ENCODE results near the gene TPD52L1. TPM values are rescaled to one million over a fixed set of nuclear protein-coding genes. Genes with fewer than 3 reads are reported as not detected.
A peak's percentile ranks its signal among the peaks of the same experiment; 100 is the strongest.

Gene TPD52L1
- total RNA-seq, 1 donor from 2014 or later = 67.3 TPM

GRCh38 chr6:125193208-125193607, 39.6 kb downstream of the TPD52L1 start:
- TF ChIP-seq, protein P1, sequence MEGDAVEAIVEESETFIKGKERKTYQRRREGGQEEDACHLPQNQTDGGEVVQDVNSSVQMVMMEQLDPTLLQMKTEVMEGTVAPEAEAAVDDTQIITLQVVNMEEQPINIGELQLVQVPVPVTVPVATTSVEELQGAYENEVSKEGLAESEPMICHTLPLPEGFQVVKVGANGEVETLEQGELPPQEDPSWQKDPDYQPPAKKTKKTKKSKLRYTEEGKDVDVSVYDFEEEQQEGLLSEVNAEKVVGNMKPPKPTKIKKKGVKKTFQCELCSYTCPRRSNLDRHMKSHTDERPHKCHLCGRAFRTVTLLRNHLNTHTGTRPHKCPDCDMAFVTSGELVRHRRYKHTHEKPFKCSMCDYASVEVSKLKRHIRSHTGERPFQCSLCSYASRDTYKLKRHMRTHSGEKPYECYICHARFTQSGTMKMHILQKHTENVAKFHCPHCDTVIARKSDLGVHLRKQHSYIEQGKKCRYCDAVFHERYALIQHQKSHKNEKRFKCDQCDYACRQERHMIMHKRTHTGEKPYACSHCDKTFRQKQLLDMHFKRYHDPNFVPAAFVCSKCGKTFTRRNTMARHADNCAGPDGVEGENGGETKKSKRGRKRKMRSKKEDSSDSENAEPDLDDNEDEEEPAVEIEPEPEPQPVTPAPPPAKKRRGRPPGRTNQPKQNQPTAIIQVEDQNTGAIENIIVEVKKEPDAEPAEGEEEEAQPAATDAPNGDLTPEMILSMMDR (conservative IDR thresholded peaks at IDR 0.05; ENCODE audit: low read depth, low read length) = no peak
- no peak overlapping the region for H3K4me3 ChIP-seq (ENCODE audit: low read depth, low read length)
- DNase-seq (ENCODE audit: low read depth) = no peak

DNA sequence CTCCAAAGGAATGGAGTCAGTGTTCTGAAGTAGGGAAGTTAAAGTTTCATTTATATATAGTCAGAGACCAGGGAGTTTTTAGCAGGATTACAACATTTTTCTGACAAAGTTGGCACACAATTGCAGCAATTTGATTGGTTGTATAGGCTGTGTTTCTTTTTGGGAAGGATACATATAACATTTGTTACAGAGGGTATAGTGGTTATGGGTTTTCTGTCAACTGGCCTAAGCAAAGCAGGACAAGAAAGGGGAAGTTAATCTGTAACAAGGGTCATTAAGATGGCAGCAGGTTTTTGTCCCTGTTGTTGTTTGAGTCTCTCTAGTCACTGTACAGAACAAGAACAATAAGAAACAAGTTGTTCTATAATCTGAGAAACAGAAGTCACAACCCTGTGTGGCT, 41.4 kb downstream of the TPD52L1 start:
- TF ChIP-seq, protein P1 (conservative IDR thresholded peaks at IDR 0.05; ENCODE audit: low read depth, low read length) = no peak
- H3K4me3 ChIP-seq (ENCODE audit: low read depth, low read length) = no peak overlapping the region
- no peak for DNase-seq (ENCODE audit: low read depth)

GRCh38 chr6:125195526-125195925, 42.0 kb downstream of the TPD52L1 start:
- no peak for DNase-seq (ENCODE audit: low read depth)
- no peak overlapping the region for H3K4me3 ChIP-seq (ENCODE audit: low read depth, low read length)
- TF ChIP-seq, protein P1 (conservative IDR thresholded peaks at IDR 0.05; ENCODE audit: low read depth, low read length) = no peak

GRCh38 chr6:125196613-125197012, 43.0 kb downstream of the TPD52L1 start:
- TF ChIP-seq, protein P1 (conservative IDR thresholded peaks at IDR 0.05; ENCODE audit: low read depth, low read length) = no peak
- no peak for DNase-seq (ENCODE audit: low read depth)

DNA sequence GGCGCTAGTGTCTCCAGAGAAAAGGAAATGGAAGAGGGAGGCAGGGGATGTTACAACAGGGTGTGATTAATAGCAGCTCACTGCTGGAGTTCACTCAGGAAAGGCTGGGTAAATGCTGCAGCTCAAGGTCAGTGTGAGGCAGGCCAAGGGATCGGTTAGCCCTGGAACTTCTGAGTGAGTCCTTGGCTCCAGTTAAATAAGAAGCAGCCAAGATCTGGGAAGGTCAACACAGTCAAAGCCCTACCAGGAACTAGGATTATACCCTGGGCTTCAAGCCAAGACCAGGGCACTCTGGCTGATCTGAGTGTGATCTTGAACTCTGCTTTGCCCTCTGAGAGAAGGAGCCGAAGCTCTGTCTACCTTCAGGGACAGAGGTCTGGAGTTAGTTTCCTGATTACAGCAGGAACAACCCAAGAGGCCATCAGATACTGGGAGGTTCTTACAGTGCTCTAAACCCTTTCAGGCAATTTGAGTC, 44.3 kb downstream of the TPD52L1 start:
- no peak overlapping the region for H3K4me3 ChIP-seq (ENCODE audit: low read depth, low read length)
- DNase-seq (ENCODE audit: low read depth) = peak; percentile 67
- TF ChIP-seq, protein P1 (conservative IDR thresholded peaks at IDR 0.05; ENCODE audit: low read depth, low read length) = no peak

More at GRCh38 chr6:125196613-125197012, 43.0 kb downstream of the TPD52L1 start:
- H3K4me3 ChIP-seq (ENCODE audit: low read depth, low read length) = no peak overlapping the region

GRCh38 chr6:125198398-125198937, 44.9 kb downstream of the TPD52L1 start:
- TF ChIP-seq, protein P1 (conservative IDR thresholded peaks at IDR 0.05; ENCODE audit: low read depth, low read length) = no peak
- DNase-seq (ENCODE audit: low read depth) = no peak
- no peak overlapping the region for H3K4me3 ChIP-seq (ENCODE audit: low read depth, low read length)

- no peak overlapping the region for H3K4me3 ChIP-seq (ENCODE audit: low read depth, low read length)
- DNase-seq (ENCODE audit: low read depth) = no peak
- TF ChIP-seq, protein P1 (conservative IDR thresholded peaks at IDR 0.05; ENCODE audit: low read depth, low read length) = no peak
Observed at GRCh38 chr6:125200941-125201340, 47.4 kb downstream of the TPD52L1 start.
